ENCODE results near the gene UBE3D.

UBE3D gene

DNA sequence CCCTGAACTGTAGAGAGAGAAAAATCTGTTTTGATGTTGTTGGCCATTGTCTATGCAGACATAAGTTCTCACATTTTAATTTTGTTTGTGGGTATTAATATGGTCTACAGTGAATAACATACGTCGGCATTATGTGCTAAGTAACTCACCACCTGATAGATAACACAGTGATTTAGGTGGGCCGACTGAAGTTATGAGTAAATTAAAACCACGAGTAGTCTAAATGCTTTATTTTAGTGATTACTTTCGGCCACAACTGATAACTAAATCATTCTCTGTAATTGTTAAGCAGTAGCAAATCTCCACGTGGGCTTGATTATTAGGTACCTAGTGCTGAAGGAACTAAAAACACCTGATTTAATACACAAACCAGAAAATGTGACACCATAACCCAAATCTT, 3.0 kb upstream of the UBE3D start:
- peak overlapping the region; percentile 98; the same call in 1 of the 2 replicates for H3K4me3 ChIP-seq (replicated peaks; ENCODE audit: insufficient read depth, low read length)
- TF ChIP-seq, protein P1, sequence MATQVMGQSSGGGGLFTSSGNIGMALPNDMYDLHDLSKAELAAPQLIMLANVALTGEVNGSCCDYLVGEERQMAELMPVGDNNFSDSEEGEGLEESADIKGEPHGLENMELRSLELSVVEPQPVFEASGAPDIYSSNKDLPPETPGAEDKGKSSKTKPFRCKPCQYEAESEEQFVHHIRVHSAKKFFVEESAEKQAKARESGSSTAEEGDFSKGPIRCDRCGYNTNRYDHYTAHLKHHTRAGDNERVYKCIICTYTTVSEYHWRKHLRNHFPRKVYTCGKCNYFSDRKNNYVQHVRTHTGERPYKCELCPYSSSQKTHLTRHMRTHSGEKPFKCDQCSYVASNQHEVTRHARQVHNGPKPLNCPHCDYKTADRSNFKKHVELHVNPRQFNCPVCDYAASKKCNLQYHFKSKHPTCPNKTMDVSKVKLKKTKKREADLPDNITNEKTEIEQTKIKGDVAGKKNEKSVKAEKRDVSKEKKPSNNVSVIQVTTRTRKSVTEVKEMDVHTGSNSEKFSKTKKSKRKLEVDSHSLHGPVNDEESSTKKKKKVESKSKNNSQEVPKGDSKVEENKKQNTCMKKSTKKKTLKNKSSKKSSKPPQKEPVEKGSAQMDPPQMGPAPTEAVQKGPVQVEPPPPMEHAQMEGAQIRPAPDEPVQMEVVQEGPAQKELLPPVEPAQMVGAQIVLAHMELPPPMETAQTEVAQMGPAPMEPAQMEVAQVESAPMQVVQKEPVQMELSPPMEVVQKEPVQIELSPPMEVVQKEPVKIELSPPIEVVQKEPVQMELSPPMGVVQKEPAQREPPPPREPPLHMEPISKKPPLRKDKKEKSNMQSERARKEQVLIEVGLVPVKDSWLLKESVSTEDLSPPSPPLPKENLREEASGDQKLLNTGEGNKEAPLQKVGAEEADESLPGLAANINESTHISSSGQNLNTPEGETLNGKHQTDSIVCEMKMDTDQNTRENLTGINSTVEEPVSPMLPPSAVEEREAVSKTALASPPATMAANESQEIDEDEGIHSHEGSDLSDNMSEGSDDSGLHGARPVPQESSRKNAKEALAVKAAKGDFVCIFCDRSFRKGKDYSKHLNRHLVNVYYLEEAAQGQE (IDR thresholded peaks at IDR 0.05; ENCODE audit: insufficient replicate concordance, low read depth) = no peak
- TF ChIP-seq, protein P2, sequence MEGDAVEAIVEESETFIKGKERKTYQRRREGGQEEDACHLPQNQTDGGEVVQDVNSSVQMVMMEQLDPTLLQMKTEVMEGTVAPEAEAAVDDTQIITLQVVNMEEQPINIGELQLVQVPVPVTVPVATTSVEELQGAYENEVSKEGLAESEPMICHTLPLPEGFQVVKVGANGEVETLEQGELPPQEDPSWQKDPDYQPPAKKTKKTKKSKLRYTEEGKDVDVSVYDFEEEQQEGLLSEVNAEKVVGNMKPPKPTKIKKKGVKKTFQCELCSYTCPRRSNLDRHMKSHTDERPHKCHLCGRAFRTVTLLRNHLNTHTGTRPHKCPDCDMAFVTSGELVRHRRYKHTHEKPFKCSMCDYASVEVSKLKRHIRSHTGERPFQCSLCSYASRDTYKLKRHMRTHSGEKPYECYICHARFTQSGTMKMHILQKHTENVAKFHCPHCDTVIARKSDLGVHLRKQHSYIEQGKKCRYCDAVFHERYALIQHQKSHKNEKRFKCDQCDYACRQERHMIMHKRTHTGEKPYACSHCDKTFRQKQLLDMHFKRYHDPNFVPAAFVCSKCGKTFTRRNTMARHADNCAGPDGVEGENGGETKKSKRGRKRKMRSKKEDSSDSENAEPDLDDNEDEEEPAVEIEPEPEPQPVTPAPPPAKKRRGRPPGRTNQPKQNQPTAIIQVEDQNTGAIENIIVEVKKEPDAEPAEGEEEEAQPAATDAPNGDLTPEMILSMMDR (IDR thresholded peaks at IDR 0.05; ENCODE audit: insufficient read depth, low read length) = no peak
- TF ChIP-seq POLR2AphosphoS5 (IDR thresholded peaks at IDR 0.05; ENCODE audit: low read depth) = no peak
- TF ChIP-seq GABPA (IDR thresholded peaks at IDR 0.05; ENCODE audit: low read depth) = no peak
- TF ChIP-seq SPI1 (IDR thresholded peaks at IDR 0.05; ENCODE audit: borderline replicate concordance, low read depth) = no peak
- H3K27ac ChIP-seq (replicated peaks) = peak overlapping the region; percentile 70
- no peaks in the 10 kb centered on the region for H3K27me3 ChIP-seq (ENCODE audit: insufficient read depth, poor library complexity, severe bottlenecking)
- no peak for DNase-seq (ENCODE audit: low read depth in 1 of 2, low spot score in 1 of 2)

DNA sequence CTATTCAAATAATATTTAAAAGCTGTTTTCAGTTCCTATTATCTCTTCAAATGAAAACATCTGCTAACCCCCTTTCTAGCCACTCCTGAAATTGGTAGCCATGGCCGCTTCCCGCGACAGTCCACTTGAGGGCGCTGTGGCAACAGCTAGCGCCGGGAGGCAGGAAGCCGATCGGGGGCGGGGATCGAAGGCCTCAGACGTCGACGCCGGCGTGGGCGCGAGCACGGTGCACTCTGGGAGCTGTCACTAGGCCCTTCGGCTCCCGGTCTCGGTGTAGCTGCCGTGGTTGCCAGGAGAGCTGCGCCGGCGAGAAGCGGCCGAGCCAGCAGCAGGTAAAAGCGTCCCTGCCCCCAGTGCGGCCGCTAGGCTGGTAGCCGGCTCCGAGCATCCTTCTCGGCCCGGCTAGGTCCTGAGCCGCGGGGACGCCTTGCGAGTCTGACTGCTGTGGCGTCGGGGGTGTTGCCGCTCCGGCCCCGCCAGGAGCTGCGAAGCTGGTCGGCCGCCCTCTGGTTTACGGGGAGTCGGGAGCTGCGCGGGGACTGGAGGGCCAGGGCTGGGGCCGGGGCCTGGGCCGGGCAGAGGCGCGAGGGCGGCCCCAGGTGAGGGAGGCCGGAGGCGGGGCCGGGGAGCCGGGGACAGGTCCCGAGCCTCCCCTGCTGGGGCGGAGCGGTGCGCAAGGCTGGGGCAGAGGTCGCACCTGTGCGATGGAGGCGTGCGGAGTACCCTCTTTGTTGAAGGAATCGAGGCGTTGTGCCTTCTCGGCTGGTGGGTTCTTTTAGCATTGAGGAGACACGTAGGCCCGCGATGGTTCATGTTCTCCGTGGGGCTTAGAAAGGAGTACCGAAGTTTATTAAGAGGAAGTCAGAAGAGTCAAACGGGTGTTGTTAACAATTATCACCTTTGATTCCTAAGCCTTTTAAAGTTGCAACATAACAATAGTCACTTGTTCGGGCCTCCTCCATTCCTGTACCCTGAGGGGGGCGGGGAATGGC, 2.1 kb upstream of the UBE3D start, which contains the start of gene DOP1A:
TSS of gene DOP1A (plus strand) at position 224 of the 992 bp plus-strand sequence. CDS start 29,307 bp downstream, outside the sequence.
- peak within 1 kb of the TSS; percentile 70 for H3K27ac ChIP-seq (replicated peaks)
- H3K4me3 ChIP-seq (replicated peaks; ENCODE audit: insufficient read depth, low read length) = peak within 1 kb of the TSS; percentile 98
- no peaks in the 10 kb centered on the region for H3K27me3 ChIP-seq (ENCODE audit: insufficient read depth, poor library complexity, severe bottlenecking)
- TF ChIP-seq, protein P2 (IDR thresholded peaks at IDR 0.05; ENCODE audit: insufficient read depth, low read length) = peak; percentile 97
- TF ChIP-seq GABPA (IDR thresholded peaks at IDR 0.05; ENCODE audit: low read depth) (no peak), SPI1 (IDR thresholded peaks at IDR 0.05; ENCODE audit: borderline replicate concordance, low read depth) (peak; percentile 70)
- peak; percentile 84 to 95 for DNase-seq (ENCODE audit: low read depth in 1 of 2, low spot score in 1 of 2)

DNA sequence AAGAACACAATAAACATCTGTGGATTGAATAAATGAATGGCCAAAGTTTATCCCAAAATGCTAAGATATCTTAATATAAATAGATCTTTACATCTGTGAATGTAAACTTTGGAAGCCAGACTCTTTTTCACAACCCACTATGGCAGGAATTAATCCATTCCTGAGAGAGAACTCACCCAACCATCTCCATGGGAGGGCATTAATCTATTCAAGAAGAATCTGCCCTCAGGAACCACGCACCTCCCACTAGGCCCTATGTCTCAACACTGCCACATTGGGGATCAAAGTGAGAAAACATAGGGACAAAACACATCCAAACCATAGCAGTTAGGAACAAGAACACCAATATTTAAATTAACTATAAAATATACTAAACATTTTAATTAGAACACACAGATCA, 3.4 kb downstream of the UBE3D start:
- TF ChIP-seq POLR2AphosphoS5 (IDR thresholded peaks at IDR 0.05; ENCODE audit: low read depth) = no peak
- TF ChIP-seq SPI1 (IDR thresholded peaks at IDR 0.05; ENCODE audit: borderline replicate concordance, low read depth) = no peak
- TF ChIP-seq, protein P2 (IDR thresholded peaks at IDR 0.05; ENCODE audit: insufficient read depth, low read length) = no peak
- TF ChIP-seq GABPA (IDR thresholded peaks at IDR 0.05; ENCODE audit: low read depth) = no peak
- TF ChIP-seq, protein P1 (IDR thresholded peaks at IDR 0.05; ENCODE audit: insufficient replicate concordance, low read depth) = no peak
- no peak overlapping the region for H3K27ac ChIP-seq (replicated peaks)

More for the DNA sequence above, 3.4 kb downstream of the UBE3D start:
- no peaks in the 10 kb centered on the region for H3K27me3 ChIP-seq (ENCODE audit: insufficient read depth, poor library complexity, severe bottlenecking)
- no peak for DNase-seq (ENCODE audit: low read depth in 1 of 2, low spot score in 1 of 2)
- H3K4me3 ChIP-seq (replicated peaks; ENCODE audit: insufficient read depth, low read length) = no peak overlapping the region
